Measurements from ENCODE around the gene STAMBP. TPM values are rescaled to one million over a fixed set of nuclear protein-coding genes. Genes with fewer than 3 reads are reported as not detected.
A peak's percentile ranks its signal among the peaks of the same experiment; 100 is the strongest.

Gene STAMBP
- polyA plus RNA-seq, 1 donor (not counting 4 experiments of a cell fraction or from before 2014, with no cell fraction given), result 95.4 TPM

DNA sequence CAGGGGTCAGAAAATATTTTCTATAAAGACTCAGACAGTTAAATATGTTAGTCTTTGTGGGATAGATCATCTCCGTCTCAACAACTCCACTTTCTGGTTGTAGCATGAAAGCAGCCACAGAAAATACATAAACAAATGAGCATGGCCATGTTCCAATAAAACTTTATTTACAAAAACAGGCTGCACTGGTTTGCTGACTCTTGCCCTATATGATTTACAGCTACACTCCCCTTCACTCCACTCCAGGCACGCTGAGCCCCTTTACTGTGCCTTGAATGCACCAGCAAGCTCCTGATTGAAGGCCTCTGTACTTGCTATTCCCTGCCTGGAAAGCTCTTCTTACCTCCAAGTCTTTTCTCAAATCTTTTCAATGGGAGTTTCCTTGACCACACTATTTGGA is 5.8 kb upstream of the STAMBP start:
- H3K79me2 ChIP-seq (ENCODE audit: control insufficient read depth, insufficient read depth, low read length), result no peaks in the 10 kb centered on the region
- no peaks in the 10 kb centered on the region for H3K4me1 ChIP-seq (ENCODE audit: control insufficient read depth, extremely low read depth, insufficient read depth, low read length)
- no peak overlapping the region for H3K4me3 ChIP-seq (ENCODE audit: control insufficient read depth in 2 of 3, extremely low read depth in 1 of 3, insufficient read depth in 2 of 3, low read depth in 1 of 3, low read length in 3 of 3)
- no peak overlapping the region for H3K27ac ChIP-seq (ENCODE audit: control insufficient read depth, insufficient read depth, low read length)
- no peak for DNase-seq (ENCODE audit: low read depth, low spot score)
- no peaks in the 10 kb centered on the region for H4K20me1 ChIP-seq (ENCODE audit: control insufficient read depth, extremely low read depth, insufficient read depth, low read length)
- no peak for TF ChIP-seq EZH2 (IDR thresholded peaks at IDR 0.05; ENCODE audit: low read length)
- TF ChIP-seq, protein P1, sequence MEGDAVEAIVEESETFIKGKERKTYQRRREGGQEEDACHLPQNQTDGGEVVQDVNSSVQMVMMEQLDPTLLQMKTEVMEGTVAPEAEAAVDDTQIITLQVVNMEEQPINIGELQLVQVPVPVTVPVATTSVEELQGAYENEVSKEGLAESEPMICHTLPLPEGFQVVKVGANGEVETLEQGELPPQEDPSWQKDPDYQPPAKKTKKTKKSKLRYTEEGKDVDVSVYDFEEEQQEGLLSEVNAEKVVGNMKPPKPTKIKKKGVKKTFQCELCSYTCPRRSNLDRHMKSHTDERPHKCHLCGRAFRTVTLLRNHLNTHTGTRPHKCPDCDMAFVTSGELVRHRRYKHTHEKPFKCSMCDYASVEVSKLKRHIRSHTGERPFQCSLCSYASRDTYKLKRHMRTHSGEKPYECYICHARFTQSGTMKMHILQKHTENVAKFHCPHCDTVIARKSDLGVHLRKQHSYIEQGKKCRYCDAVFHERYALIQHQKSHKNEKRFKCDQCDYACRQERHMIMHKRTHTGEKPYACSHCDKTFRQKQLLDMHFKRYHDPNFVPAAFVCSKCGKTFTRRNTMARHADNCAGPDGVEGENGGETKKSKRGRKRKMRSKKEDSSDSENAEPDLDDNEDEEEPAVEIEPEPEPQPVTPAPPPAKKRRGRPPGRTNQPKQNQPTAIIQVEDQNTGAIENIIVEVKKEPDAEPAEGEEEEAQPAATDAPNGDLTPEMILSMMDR (optimal IDR thresholded peaks at IDR 0.05 in 1 of 3, IDR thresholded peaks at IDR 0.05 in 1 of 3, conservative IDR thresholded peaks at IDR 0.05 in 1 of 3; ENCODE audit: extremely low read depth in 1 of 3, insufficient read depth in 2 of 3, low read length in 3 of 3), result no peak
- no peaks in the 10 kb centered on the region for H3K9me3 ChIP-seq (ENCODE audit: control insufficient read depth, low read depth, low read length)
- H3K36me3 ChIP-seq (ENCODE audit: control insufficient read depth in 2 of 2, extremely low read depth in 1 of 2, insufficient read depth in 2 of 2, low read length in 2 of 2), result no peaks in the 10 kb centered on the region
- dilution Hi-C loops (cut with MboI; ENCODE audit: extremely low pct_ligation_motif_present, low sequenced_read_pairs), result no loop called here
- no peaks in the 10 kb centered on the region for H3K27me3 ChIP-seq (ENCODE audit: control insufficient read depth, extremely low read depth, insufficient read depth, low read length)
- no peak overlapping the region for H2AFZ ChIP-seq (ENCODE audit: control insufficient read depth, low read length)
- H3K9me1 ChIP-seq (ENCODE audit: control insufficient read depth, extremely low read depth, insufficient read depth, low read length), result no peaks in the 10 kb centered on the region
- H3K9ac ChIP-seq (ENCODE audit: control insufficient read depth, extremely low read depth, insufficient read depth, low read length), result no peak overlapping the region
- no peak for FAIRE-seq
- H3K4me2 ChIP-seq (ENCODE audit: control insufficient read depth, extremely low read depth, insufficient read depth, low read depth, low read length), result no peak overlapping the region

DNA sequence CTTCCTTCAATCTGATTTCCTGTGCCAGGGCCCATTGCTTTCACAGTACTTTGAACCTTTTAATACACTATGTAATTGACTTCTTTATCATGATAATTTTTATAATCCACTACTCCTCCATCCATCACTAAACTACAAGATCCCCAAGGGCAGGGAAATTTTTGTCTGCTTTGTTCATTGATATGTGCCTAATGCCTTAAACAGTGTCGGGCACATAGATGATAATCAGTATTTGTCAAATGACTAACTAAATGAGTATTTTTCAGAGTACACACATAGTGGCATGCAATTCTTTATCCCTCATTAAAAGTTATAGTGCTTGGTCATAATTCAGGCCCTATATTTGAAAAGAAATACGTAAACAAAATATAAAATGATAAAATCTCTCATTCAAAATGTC is 5.3 kb upstream of the STAMBP start:
- Histone ChIP-seq H4K20me1 (ENCODE audit: control insufficient read depth, extremely low read depth, insufficient read depth, low read length) (no peaks in the 10 kb centered on the region), H3K27me3 (ENCODE audit: control insufficient read depth, extremely low read depth, insufficient read depth, low read length) (no peaks in the 10 kb centered on the region), H3K4me3 (ENCODE audit: control insufficient read depth in 2 of 3, extremely low read depth in 1 of 3, insufficient read depth in 2 of 3, low read depth in 1 of 3, low read length in 3 of 3) (no peak overlapping the region), H2AFZ (ENCODE audit: control insufficient read depth, low read length) (no peak overlapping the region), H3K9me1 (ENCODE audit: control insufficient read depth, extremely low read depth, insufficient read depth, low read length) (no peaks in the 10 kb centered on the region), H3K79me2 (ENCODE audit: control insufficient read depth, insufficient read depth, low read length) (no peaks in the 10 kb centered on the region), H3K4me2 (ENCODE audit: control insufficient read depth, extremely low read depth, insufficient read depth, low read depth, low read length) (no peak overlapping the region), H3K9me3 (ENCODE audit: control insufficient read depth, low read depth, low read length) (no peaks in the 10 kb centered on the region), H3K27ac (ENCODE audit: control insufficient read depth, insufficient read depth, low read length) (no peak overlapping the region), H3K9ac (ENCODE audit: control insufficient read depth, extremely low read depth, insufficient read depth, low read length) (no peak overlapping the region), H3K36me3 (ENCODE audit: control insufficient read depth in 2 of 2, extremely low read depth in 1 of 2, insufficient read depth in 2 of 2, low read length in 2 of 2) (no peaks in the 10 kb centered on the region), H3K4me1 (ENCODE audit: control insufficient read depth, extremely low read depth, insufficient read depth, low read length) (peaks cover 3% of the 10 kb centered on the region)
- FAIRE-seq (no peak), DNase-seq (ENCODE audit: low read depth, low spot score) (no peak)
- dilution Hi-C loops (cut with MboI; ENCODE audit: extremely low pct_ligation_motif_present, low sequenced_read_pairs), result no loop called here
- TF ChIP-seq EZH2 (IDR thresholded peaks at IDR 0.05; ENCODE audit: low read length), result no peak

DNA sequence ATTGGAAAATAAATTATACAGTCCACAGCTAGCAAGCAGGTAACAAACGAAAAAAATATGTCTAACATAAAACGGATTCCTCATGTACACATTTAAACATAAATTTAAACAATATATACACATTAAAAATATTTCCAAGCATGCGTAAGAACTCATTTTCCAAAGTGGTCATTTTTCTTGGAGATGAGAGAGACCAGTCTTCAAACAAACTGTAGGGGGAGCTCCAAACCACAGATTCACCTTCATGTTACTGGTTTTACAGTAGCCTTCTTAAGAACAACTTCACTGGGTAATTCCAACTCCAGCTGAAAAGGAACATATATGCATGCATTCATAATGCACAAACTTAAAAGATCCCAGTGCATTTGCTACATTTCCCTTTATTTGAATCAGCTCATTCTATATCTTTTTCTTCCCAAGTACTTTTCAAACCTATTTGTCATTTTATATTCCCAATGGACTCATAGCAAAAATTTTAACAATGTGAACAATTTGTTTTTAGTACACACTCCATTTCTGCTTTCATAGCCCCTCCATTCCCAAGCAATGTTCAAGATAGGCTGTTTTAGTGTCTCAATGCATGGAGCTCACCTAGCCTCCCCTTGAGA is 4.7 kb upstream of the STAMBP start:
- Histone ChIP-seq H3K36me3 (ENCODE audit: control insufficient read depth in 2 of 2, extremely low read depth in 1 of 2, insufficient read depth in 2 of 2, low read length in 2 of 2) (no peaks in the 10 kb centered on the region), H3K27me3 (ENCODE audit: control insufficient read depth, extremely low read depth, insufficient read depth, low read length) (no peaks in the 10 kb centered on the region), H3K4me2 (ENCODE audit: control insufficient read depth, extremely low read depth, insufficient read depth, low read depth, low read length) (no peak overlapping the region), H3K9me3 (ENCODE audit: control insufficient read depth, low read depth, low read length) (no peaks in the 10 kb centered on the region), H3K9ac (ENCODE audit: control insufficient read depth, extremely low read depth, insufficient read depth, low read length) (no peak overlapping the region), H3K4me3 (ENCODE audit: control insufficient read depth in 2 of 3, extremely low read depth in 1 of 3, insufficient read depth in 2 of 3, low read depth in 1 of 3, low read length in 3 of 3) (no peak overlapping the region), H4K20me1 (ENCODE audit: control insufficient read depth, extremely low read depth, insufficient read depth, low read length) (no peaks in the 10 kb centered on the region), H3K4me1 (ENCODE audit: control insufficient read depth, extremely low read depth, insufficient read depth, low read length) (peaks cover 5% of the 10 kb centered on the region), H3K27ac (ENCODE audit: control insufficient read depth, insufficient read depth, low read length) (no peak overlapping the region), H3K79me2 (ENCODE audit: control insufficient read depth, insufficient read depth, low read length) (peaks cover 2% of the 10 kb centered on the region), H2AFZ (ENCODE audit: control insufficient read depth, low read length) (no peak overlapping the region), H3K9me1 (ENCODE audit: control insufficient read depth, extremely low read depth, insufficient read depth, low read length) (no peaks in the 10 kb centered on the region)
- dilution Hi-C loops (cut with MboI; ENCODE audit: extremely low pct_ligation_motif_present, low sequenced_read_pairs), result no loop called here
- TF ChIP-seq, protein P1 (optimal IDR thresholded peaks at IDR 0.05 in 1 of 3, IDR thresholded peaks at IDR 0.05 in 1 of 3, conservative IDR thresholded peaks at IDR 0.05 in 1 of 3; ENCODE audit: extremely low read depth in 1 of 3, insufficient read depth in 2 of 3, low read length in 3 of 3), result peak; percentile 41 to 67 (median 62)
- no peak for TF ChIP-seq EZH2 (IDR thresholded peaks at IDR 0.05; ENCODE audit: low read length)
- FAIRE-seq, result peak; percentile 69
- DNase-seq (ENCODE audit: low read depth, low spot score), result peak; percentile 62
